ENCODE results near the gene SLC9A3.

Gene SLC9A3

GRCh38 chr5:515273-515836, 8.9 kb downstream of the SLC9A3 start:
- no peak for DNase-seq (ENCODE audit: low read depth)
- TF ChIP-seq CTCF (IDR thresholded peaks at IDR 0.05; ENCODE audit: insufficient read depth, low read depth, low read length, missing control alignments): no peak
- no peak overlapping the region for H3K4me3 ChIP-seq (ENCODE audit: low read depth, low read length)

GRCh38 chr5:514673-515072, 9.6 kb downstream of the SLC9A3 start:
- no peak for TF ChIP-seq CTCF (IDR thresholded peaks at IDR 0.05; ENCODE audit: insufficient read depth, low read depth, low read length, missing control alignments)
- H3K4me3 ChIP-seq (ENCODE audit: low read depth, low read length): no peak overlapping the region
- no peak for DNase-seq (ENCODE audit: low read depth)

GRCh38 chr5:514101-514485, 10.2 kb downstream of the SLC9A3 start:
- DNase-seq (ENCODE audit: low read depth): no peak

GRCh38 chr5:513216-514100, 10.8 kb downstream of the SLC9A3 start:
- H3K4me3 ChIP-seq (ENCODE audit: low read depth, low read length): no peak overlapping the region
- no peak for DNase-seq (ENCODE audit: low read depth)
- no peak for TF ChIP-seq CTCF (IDR thresholded peaks at IDR 0.05; ENCODE audit: insufficient read depth, low read depth, low read length, missing control alignments)

More at GRCh38 chr5:514101-514485, 10.2 kb downstream of the SLC9A3 start:
- H3K4me3 ChIP-seq (ENCODE audit: low read depth, low read length): no peak overlapping the region
- no peak for TF ChIP-seq CTCF (IDR thresholded peaks at IDR 0.05; ENCODE audit: insufficient read depth, low read depth, low read length, missing control alignments)

- no peak for DNase-seq (ENCODE audit: low read depth)
- TF ChIP-seq CTCF (IDR thresholded peaks at IDR 0.05; ENCODE audit: insufficient read depth, low read depth, low read length, missing control alignments): no peak
- no peak overlapping the region for H3K4me3 ChIP-seq (ENCODE audit: low read depth, low read length)
Measured at GRCh38 chr5:511476-511875, 12.8 kb downstream of the SLC9A3 start.

- DNase-seq (ENCODE audit: low read depth): no peak
- no peak overlapping the region for H3K4me3 ChIP-seq (ENCODE audit: low read depth, low read length)
- no peak for TF ChIP-seq CTCF (IDR thresholded peaks at IDR 0.05; ENCODE audit: insufficient read depth, low read depth, low read length, missing control alignments)
Measured at GRCh38 chr5:510521-510920, 13.7 kb downstream of the SLC9A3 start.

Measured in GM12865 (cell line).